CD14-positive monocyte (primary cell): ENCODE results near the gene ENGASE. TPM values are rescaled to one million over a fixed set of nuclear protein-coding genes. Genes with fewer than 3 reads are reported as not detected.

Experiments
- DNase-seq, 3 donors: peaks; one replicate each; pipeline ENCODE4 v3.0.0-alpha.2; 2011 to 2022
- H2AFZ ChIP-seq: 2 replicates; pipeline ENCODE4 v1.6.0; 2012; ENCODE audit warnings: mild to moderate bottlenecking, low read depth, low read length, inconsistent platforms; ENCODE audit not compliant: insufficient read depth, poor library complexity, severe bottlenecking
- H3K27ac ChIP-seq, 2 donors: 1 replicate in 1 of 2; 2 replicates in 1 of 2; pipeline ENCODE4 v1.5.1; 2012 to 2013; ENCODE audit warnings: low read length in 2 of 2, control low read depth in 1 of 2, inconsistent platforms in 1 of 2, low read depth in 1 of 2, mild to moderate bottlenecking in 1 of 2
- H3K27me3 ChIP-seq, 2 donors: one replicate each; pipeline versions ENCODE4 v1.6.0 to v1.6.1; 2011 to 2013; ENCODE audit warnings: low read length in 2 of 2; ENCODE audit not compliant: control insufficient read depth in 2 of 2, insufficient read depth in 2 of 2
- H3K36me3 ChIP-seq, 2 donors: replicated peaks in 1 of 2; 1 replicate in 1 of 2; 2 replicates in 1 of 2; pipeline versions ENCODE4 v1.5.1 to v1.6.1; 2012 to 2013; ENCODE audit warnings: low read length in 2 of 2, control low read depth in 1 of 2, inconsistent platforms in 1 of 2, mild to moderate bottlenecking in 1 of 2; ENCODE audit not compliant: insufficient read depth in 2 of 2, control insufficient read depth in 1 of 2
- H3K4me1 ChIP-seq, 2 donors: 1 replicate in 1 of 2; 2 replicates in 1 of 2; pipeline versions ENCODE4 v1.5.1 to v1.6.1; 2012 to 2013; ENCODE audit warnings: low read length in 2 of 2, control low read depth in 1 of 2, inconsistent platforms in 1 of 2, mild to moderate bottlenecking in 1 of 2, moderate library complexity in 1 of 2; ENCODE audit not compliant: insufficient read depth in 2 of 2, control insufficient read depth in 1 of 2
- H3K4me2 ChIP-seq: replicated peaks from 2 replicates; pipeline ENCODE3; 2012; ENCODE audit warnings: low read length, moderate library complexity, mild to moderate bottlenecking; ENCODE audit not compliant: poor library complexity, severe bottlenecking; ENCODE audit errors: extremely low read depth
- H3K4me3 ChIP-seq, 3 experiments: fragments of 200-600 bp in 1 of 3; sonication (generic) in 1 of 3; replicated peaks in 1 of 3; 1 replicate in 2 of 3; 2 replicates in 1 of 3; pipeline ENCODE4 v1.5.1; 2011 to 2013; ENCODE audit warnings: low read length in 3 of 3, mild to moderate bottlenecking in 3 of 3, control low read depth in 2 of 3, low read depth in 2 of 3, inconsistent platforms in 1 of 3, moderate library complexity in 1 of 3
- H3K79me2 ChIP-seq: 2 replicates; pipeline ENCODE4 v1.6.0; 2012; ENCODE audit warnings: mild to moderate bottlenecking, control low read depth, inconsistent platforms, low read length, moderate library complexity; ENCODE audit not compliant: insufficient read depth
- H3K9ac ChIP-seq: 2 replicates; pipeline ENCODE4 v1.6.0; 2017; ENCODE audit warnings: low read length, mild to moderate bottlenecking; ENCODE audit not compliant: insufficient read depth, poor library complexity, severe bottlenecking
- H3K9me3 ChIP-seq, 2 donors: replicated peaks in 1 of 2; 1 replicate in 1 of 2; 2 replicates in 1 of 2; pipeline versions ENCODE4 v1.5.1 to v1.6.1; 2012 to 2013; ENCODE audit warnings: low read length in 2 of 2, control low read depth in 1 of 2; ENCODE audit not compliant: control insufficient read depth in 1 of 2, insufficient read depth in 1 of 2
- H4K20me1 ChIP-seq: 2 replicates; pipeline ENCODE4 v1.6.0; 2012; ENCODE audit warnings: mild to moderate bottlenecking, low read length, control low read depth, moderate library complexity; ENCODE audit not compliant: insufficient read depth
- H3K27ac Mint-ChIP-seq, 7 donors: one replicate each; pipeline ENCODE4 v1.8.0; 2020; ENCODE audit warnings: mild to moderate bottlenecking in 7 of 7, mixed read lengths in 7 of 7, moderate library complexity in 6 of 7, inconsistent platforms in 2 of 7
- H3K27me3 Mint-ChIP-seq, 3 donors: one replicate each; pipeline ENCODE4 v1.8.0; 2021 to 2022; ENCODE audit warnings: low read depth in 3 of 3, mild to moderate bottlenecking in 3 of 3, mixed read lengths in 3 of 3, moderate library complexity in 3 of 3, inconsistent platforms in 1 of 3
- H3K36me3 Mint-ChIP-seq, 2 donors: one replicate each; pipeline ENCODE4 v1.8.0; 2020; ENCODE audit warnings: mixed read lengths in 2 of 2, inconsistent platforms in 1 of 2, mild to moderate bottlenecking in 1 of 2
- H3K4me1 Mint-ChIP-seq: one replicate; pipeline ENCODE4 v1.8.0; 2020; ENCODE audit warnings: mild to moderate bottlenecking, mixed read lengths
- H3K4me3 Mint-ChIP-seq, 2 donors: one replicate each; pipeline ENCODE4 v1.8.0; 2020; ENCODE audit warnings: mild to moderate bottlenecking in 2 of 2, mixed read lengths in 2 of 2, moderate library complexity in 1 of 2
- H3K9me3 Mint-ChIP-seq, 7 donors: one replicate each; pipeline ENCODE4 v1.8.0; 2020 to 2022; ENCODE audit warnings: mixed read lengths in 7 of 7, mild to moderate bottlenecking in 6 of 7, moderate library complexity in 6 of 7, inconsistent platforms in 2 of 7
- CTCF ChIP-seq: fragments of 200-600 bp; IDR thresholded peaks from one replicate; pipeline ENCODE4 v1.8.0; 2022; ENCODE audit warnings: antibody characterized with exemption, mild to moderate bottlenecking
- WGBS: methylation state at CpG from one replicate; pipeline ENCODE4 v1.1.5; 2013; ENCODE audit warnings: missing lambda C conversion rate; ENCODE audit not compliant: insufficient coverage; 5-methylcytosine and 5-hydroxymethylcytosine counted together
- intact Hi-C, 2 donors: fragments of 100-400 bp; cut with micrococcal nuclease; formaldehyde crosslinking; loops; one replicate each; pipeline versions ENCODE4 v1.15.0 to v1.15.1; 2023
- polyA plus RNA-seq, 3 donors: library from polyadenylated mRNA; depleted of rRNA in 1 of 3; unstranded in 2 of 3; stranded (reverse) in 1 of 3; fragments of 300-500 nt in 2 of 3; fragments of >200 nt in 1 of 3; fragmentation: Illumina TruSeq in 2 of 3; gene quantifications; 1 replicate in 2 of 3; 2 replicates in 1 of 3; pipeline ENCODE4 v1.2.3, GENCODE V29; 2012 to 2021

Gene ENGASE
- polyA plus RNA-seq, 3 donors = 2.6 to 150 (median 3.0) TPM

- Histone ChIP-seq H3K27me3 (no peaks in the 10 kb centered on the region), H3K9me3 (no peaks in the 10 kb centered on the region), H4K20me1 (no peaks in the 10 kb centered on the region), H3K36me3 (no peaks in the 10 kb centered on the region), H3K79me2 (no peaks in the 10 kb centered on the region), H3K4me1 (no peaks in the 10 kb centered on the region), H3K4me2 (no peak overlapping the region), H3K9ac (no peak overlapping the region), H3K27ac (no peak overlapping the region), H2AFZ (no peak overlapping the region), H3K4me3 (no peak overlapping the region)
- Mint-ChIP-seq H3K9me3 (peaks cover 0 to 2% (median 0%) of the 10 kb centered on the region in 7 donors), H3K4me1 (no peaks in the 10 kb centered on the region), H3K36me3 (no peaks in the 10 kb centered on the region), H3K27me3 (peaks cover 6 to 12% (median 7%) of the 10 kb centered on the region in 3 donors), H3K4me3 (no peak overlapping the region), H3K27ac (no peak overlapping the region)
- TF ChIP-seq CTCF = no peak
- 87% methylated on average over 15 of the region's 15 CpGs for WGBS
- intact Hi-C loops = no loop called here
- DNase-seq = no peak
Measured at GRCh38 chr17:79108870-79109269, 34.2 kb downstream of the ENGASE start.

- no peaks in the 10 kb centered on the region for H3K9me3 ChIP-seq
- H3K27ac Mint-ChIP-seq = no peak overlapping the region
- no peak overlapping the region for H3K9ac ChIP-seq
- no peak overlapping the region for H3K4me3 ChIP-seq
- H2AFZ ChIP-seq = no peak overlapping the region
- intact Hi-C loops = no loop called here
- no peak overlapping the region for H3K27ac ChIP-seq
- 58% methylated on average over 7 of the region's 10 CpGs for WGBS
- no peaks in the 10 kb centered on the region for H3K4me1 ChIP-seq
- no peaks in the 10 kb centered on the region for H3K4me1 Mint-ChIP-seq
- no peak for TF ChIP-seq CTCF
- no peaks in the 10 kb centered on the region for H4K20me1 ChIP-seq
- DNase-seq = no peak
- no peak overlapping the region for H3K4me2 ChIP-seq
- no peaks in the 10 kb centered on the region for H3K36me3 Mint-ChIP-seq
- no peaks in the 10 kb centered on the region for H3K79me2 ChIP-seq
- no peaks in the 10 kb centered on the region for H3K36me3 ChIP-seq
- H3K27me3 ChIP-seq = no peaks in the 10 kb centered on the region
- H3K9me3 Mint-ChIP-seq = no peaks in the 10 kb centered on the region
- peaks cover 3 to 8% (median 4%) of the 10 kb centered on the region in 3 donors for H3K27me3 Mint-ChIP-seq
- no peak overlapping the region for H3K4me3 Mint-ChIP-seq
Measured at GRCh38 chr17:79109584-79109983, 35.0 kb downstream of the ENGASE start.
